NCI-H1417 treated with DMSO at 0.1 percent for 48 hours (cell line): Measurements from ENCODE around the gene FAM72B.
"Not testable (repeated sequence)": the region's sequence is repeated elsewhere in the genome, so short reads cannot be mapped to it uniquely, and the experiment has no call there.

ENCODE experiments used
- DNase-seq: peaks from one replicate; lab custom pipeline; 2025; lab: John Stamatoyannopoulos, UW

Gene FAM72B

GRCh38 chr1:121152788-121153187, 31.4 kb downstream of the FAM72B start:
- not testable (repeated sequence) for DNase-seq

- not testable (repeated sequence) for DNase-seq
Measured at GRCh38 chr1:121151294-121151693, 32.8 kb downstream of the FAM72B start.

- DNase-seq, result not testable (repeated sequence)
Measured at GRCh38 chr1:121148489-121149190, 35.5 kb downstream of the FAM72B start.

GRCh38 chr1:121140393-121140792, 43.7 kb downstream of the FAM72B start:
- not testable (repeated sequence) for DNase-seq

GRCh38 chr1:121131494-121131893, 52.6 kb downstream of the FAM72B start:
- not testable (repeated sequence) for DNase-seq

- not testable (repeated sequence) for DNase-seq
Measured at GRCh38 chr1:121118480-121118824, 65.7 kb downstream of the FAM72B start.
